KOPT-K1 (cell line): ENCODE results near the gene MBLAC2.

ENCODE experiments used
- H3K27ac ChIP-seq: fragments of 200-600 bp; sonication (generic); 2 replicates; pipeline ENCODE4 v1.5.1; 2016; ENCODE audit warnings: antibody characterized with exemption, mild to moderate bottlenecking, low read depth, low read length; ENCODE audit not compliant: poor library complexity, severe bottlenecking
- H3K36me3 ChIP-seq: fragments of 200-600 bp; sonication (generic); 2 replicates; pipeline ENCODE4 v1.5.1; 2017; ENCODE audit warnings: antibody characterized with exemption, mild to moderate bottlenecking, low read length, moderate library complexity; ENCODE audit not compliant: insufficient read depth
- H3K9me3 ChIP-seq: fragments of 200-600 bp; sonication (generic); 2 replicates; pipeline ENCODE4 v1.5.1; 2017; ENCODE audit warnings: antibody characterized with exemption, low read length, mild to moderate bottlenecking; ENCODE audit not compliant: insufficient read depth, poor library complexity, severe bottlenecking

MBLAC2 gene

GRCh38 chr5:90474235-90475107 lies at the start of gene MBLAC2, which contains the start of gene POLR3G:
TSS of gene MBLAC2 (minus strand) at chr5:90474771. CDS start at chr5:90474292, 479 bp downstream.
TSS of gene POLR3G (plus strand) at chr5:90474864. CDS start at chr5:90485568, 10,704 bp downstream.
- Histone ChIP-seq H3K27ac (peak within 1 kb of the TSS; percentile 77), H3K36me3 (peaks cover 11% of the 10 kb centered on the region), H3K9me3 (no peaks in the 10 kb centered on the region)

GRCh38 chr5:90519081-90519480 lies 44.5 kb upstream of the MBLAC2 start:
- Histone ChIP-seq H3K27ac (no peak overlapping the region), H3K9me3 (no peaks in the 10 kb centered on the region), H3K36me3 (peaks cover 64% of the 10 kb centered on the region)

- H3K27ac ChIP-seq, result no peak overlapping the region
Observed at GRCh38 chr5:90518661-90519060, 44.1 kb upstream of the MBLAC2 start.

GRCh38 chr5:90514520-90514919 lies 39.9 kb upstream of the MBLAC2 start:
- Histone ChIP-seq H3K27ac (no peak overlapping the region), H3K9me3 (no peaks in the 10 kb centered on the region), H3K36me3 (peaks cover 22% of the 10 kb centered on the region)

More at GRCh38 chr5:90518661-90519060, 44.1 kb upstream of the MBLAC2 start:
- no peaks in the 10 kb centered on the region for H3K9me3 ChIP-seq
- peaks cover 60% of the 10 kb centered on the region for H3K36me3 ChIP-seq

- no peak overlapping the region for H3K27ac ChIP-seq
- H3K9me3 ChIP-seq, result no peaks in the 10 kb centered on the region
- H3K36me3 ChIP-seq, result peaks cover 5% of the 10 kb centered on the region
Observed at GRCh38 chr5:90510438-90510837, 35.9 kb upstream of the MBLAC2 start.

- Histone ChIP-seq H3K9me3 (no peaks in the 10 kb centered on the region), H3K27ac (no peak overlapping the region), H3K36me3 (peaks cover 3% of the 10 kb centered on the region; the same call in 1 of the 2 replicates)
Observed at GRCh38 chr5:90506221-90506620, 31.6 kb upstream of the MBLAC2 start.

GRCh38 chr5:90504743-90505142 lies 30.2 kb upstream of the MBLAC2 start:
- H3K9me3 ChIP-seq, result no peaks in the 10 kb centered on the region
- peaks cover 3% of the 10 kb centered on the region; the same call in 1 of the 2 replicates for H3K36me3 ChIP-seq
- H3K27ac ChIP-seq, result no peak overlapping the region

GRCh38 chr5:90503596-90503995 lies 29.0 kb upstream of the MBLAC2 start:
- H3K36me3 ChIP-seq, result peaks cover 3% of the 10 kb centered on the region; the same call in 1 of the 2 replicates
- no peak overlapping the region for H3K27ac ChIP-seq
- H3K9me3 ChIP-seq, result no peaks in the 10 kb centered on the region

- Histone ChIP-seq H3K27ac (no peak overlapping the region), H3K9me3 (no peaks in the 10 kb centered on the region), H3K36me3 (peaks cover 9% of the 10 kb centered on the region; the same call in 1 of the 2 replicates)
Observed at GRCh38 chr5:90495146-90495545, 20.6 kb upstream of the MBLAC2 start.

- H3K9me3 ChIP-seq, result no peaks in the 10 kb centered on the region
- H3K36me3 ChIP-seq, result peaks cover 9% of the 10 kb centered on the region; the same call in 1 of the 2 replicates
- H3K27ac ChIP-seq, result no peak overlapping the region
Observed at GRCh38 chr5:90494043-90494442, 19.5 kb upstream of the MBLAC2 start.

GRCh38 chr5:90488791-90489190 lies 14.2 kb upstream of the MBLAC2 start:
- H3K9me3 ChIP-seq, result no peaks in the 10 kb centered on the region
- H3K36me3 ChIP-seq, result peaks cover 3% of the 10 kb centered on the region; the same call in 1 of the 2 replicates
- H3K27ac ChIP-seq, result no peak overlapping the region

GRCh38 chr5:90484540-90484939 lies 10.0 kb upstream of the MBLAC2 start:
- no peaks in the 10 kb centered on the region; the same call in 1 of the 2 replicates for H3K36me3 ChIP-seq
- no peaks in the 10 kb centered on the region for H3K9me3 ChIP-seq
- no peak overlapping the region for H3K27ac ChIP-seq

GRCh38 chr5:90483206-90483605 lies 8.6 kb upstream of the MBLAC2 start:
- Histone ChIP-seq H3K27ac (no peak overlapping the region), H3K36me3 (no peaks in the 10 kb centered on the region; the same call in 1 of the 2 replicates), H3K9me3 (no peaks in the 10 kb centered on the region)

- H3K36me3 ChIP-seq, result no peaks in the 10 kb centered on the region
- H3K27ac ChIP-seq, result no peak overlapping the region
- no peaks in the 10 kb centered on the region for H3K9me3 ChIP-seq
Observed at GRCh38 chr5:90480699-90481098, 6.1 kb upstream of the MBLAC2 start.

GRCh38 chr5:90479611-90480385 lies 5.2 kb upstream of the MBLAC2 start:
- no peaks in the 10 kb centered on the region for H3K36me3 ChIP-seq
- H3K9me3 ChIP-seq, result no peaks in the 10 kb centered on the region
- no peak overlapping the region for H3K27ac ChIP-seq
